CD14-positive monocyte (primary cell): ENCODE measurements around the gene PREX1. TPM values are rescaled to one million over a fixed set of nuclear protein-coding genes. Genes with fewer than 3 reads are reported as not detected.
A peak's percentile ranks its signal among the peaks of the same experiment; 100 is the strongest.

Source experiments
- DNase-seq, 3 donors: peaks; one replicate each; pipeline ENCODE4 v3.0.0-alpha.2; 2011 to 2022
- H2AFZ ChIP-seq: 2 replicates; pipeline ENCODE4 v1.6.0; 2012; ENCODE audit warnings: mild to moderate bottlenecking, low read depth, low read length, inconsistent platforms; ENCODE audit not compliant: insufficient read depth, poor library complexity, severe bottlenecking
- H3K27ac ChIP-seq, 2 donors: 1 replicate in 1 of 2; 2 replicates in 1 of 2; pipeline ENCODE4 v1.5.1; 2012 to 2013; ENCODE audit warnings: low read length in 2 of 2, control low read depth in 1 of 2, inconsistent platforms in 1 of 2, low read depth in 1 of 2, mild to moderate bottlenecking in 1 of 2
- H3K27me3 ChIP-seq, 2 donors: one replicate each; pipeline versions ENCODE4 v1.6.0 to v1.6.1; 2011 to 2013; ENCODE audit warnings: low read length in 2 of 2; ENCODE audit not compliant: control insufficient read depth in 2 of 2, insufficient read depth in 2 of 2
- H3K36me3 ChIP-seq, 2 donors: replicated peaks in 1 of 2; 1 replicate in 1 of 2; 2 replicates in 1 of 2; pipeline versions ENCODE4 v1.5.1 to v1.6.1; 2012 to 2013; ENCODE audit warnings: low read length in 2 of 2, control low read depth in 1 of 2, inconsistent platforms in 1 of 2, mild to moderate bottlenecking in 1 of 2; ENCODE audit not compliant: insufficient read depth in 2 of 2, control insufficient read depth in 1 of 2
- H3K4me1 ChIP-seq, 2 donors: 1 replicate in 1 of 2; 2 replicates in 1 of 2; pipeline versions ENCODE4 v1.5.1 to v1.6.1; 2012 to 2013; ENCODE audit warnings: low read length in 2 of 2, control low read depth in 1 of 2, inconsistent platforms in 1 of 2, mild to moderate bottlenecking in 1 of 2, moderate library complexity in 1 of 2; ENCODE audit not compliant: insufficient read depth in 2 of 2, control insufficient read depth in 1 of 2
- H3K4me2 ChIP-seq: replicated peaks from 2 replicates; pipeline ENCODE3; 2012; ENCODE audit warnings: low read length, moderate library complexity, mild to moderate bottlenecking; ENCODE audit not compliant: poor library complexity, severe bottlenecking; ENCODE audit errors: extremely low read depth
- H3K4me3 ChIP-seq, 3 experiments: fragments of 200-600 bp in 1 of 3; sonication (generic) in 1 of 3; replicated peaks in 1 of 3; 1 replicate in 2 of 3; 2 replicates in 1 of 3; pipeline ENCODE4 v1.5.1; 2011 to 2013; ENCODE audit warnings: low read length in 3 of 3, mild to moderate bottlenecking in 3 of 3, control low read depth in 2 of 3, low read depth in 2 of 3, inconsistent platforms in 1 of 3, moderate library complexity in 1 of 3
- H3K79me2 ChIP-seq: 2 replicates; pipeline ENCODE4 v1.6.0; 2012; ENCODE audit warnings: mild to moderate bottlenecking, control low read depth, inconsistent platforms, low read length, moderate library complexity; ENCODE audit not compliant: insufficient read depth
- H3K9ac ChIP-seq: 2 replicates; pipeline ENCODE4 v1.6.0; 2017; ENCODE audit warnings: low read length, mild to moderate bottlenecking; ENCODE audit not compliant: insufficient read depth, poor library complexity, severe bottlenecking
- H3K9me3 ChIP-seq, 2 donors: replicated peaks in 1 of 2; 1 replicate in 1 of 2; 2 replicates in 1 of 2; pipeline versions ENCODE4 v1.5.1 to v1.6.1; 2012 to 2013; ENCODE audit warnings: low read length in 2 of 2, control low read depth in 1 of 2; ENCODE audit not compliant: control insufficient read depth in 1 of 2, insufficient read depth in 1 of 2
- H4K20me1 ChIP-seq: 2 replicates; pipeline ENCODE4 v1.6.0; 2012; ENCODE audit warnings: mild to moderate bottlenecking, low read length, control low read depth, moderate library complexity; ENCODE audit not compliant: insufficient read depth
- H3K27ac Mint-ChIP-seq, 7 donors: one replicate each; pipeline ENCODE4 v1.8.0; 2020; ENCODE audit warnings: mild to moderate bottlenecking in 7 of 7, mixed read lengths in 7 of 7, moderate library complexity in 6 of 7, inconsistent platforms in 2 of 7
- H3K27me3 Mint-ChIP-seq, 3 donors: one replicate each; pipeline ENCODE4 v1.8.0; 2021 to 2022; ENCODE audit warnings: low read depth in 3 of 3, mild to moderate bottlenecking in 3 of 3, mixed read lengths in 3 of 3, moderate library complexity in 3 of 3, inconsistent platforms in 1 of 3
- H3K36me3 Mint-ChIP-seq, 2 donors: one replicate each; pipeline ENCODE4 v1.8.0; 2020; ENCODE audit warnings: mixed read lengths in 2 of 2, inconsistent platforms in 1 of 2, mild to moderate bottlenecking in 1 of 2
- H3K4me1 Mint-ChIP-seq: one replicate; pipeline ENCODE4 v1.8.0; 2020; ENCODE audit warnings: mild to moderate bottlenecking, mixed read lengths
- H3K4me3 Mint-ChIP-seq, 2 donors: one replicate each; pipeline ENCODE4 v1.8.0; 2020; ENCODE audit warnings: mild to moderate bottlenecking in 2 of 2, mixed read lengths in 2 of 2, moderate library complexity in 1 of 2
- H3K9me3 Mint-ChIP-seq, 7 donors: one replicate each; pipeline ENCODE4 v1.8.0; 2020 to 2022; ENCODE audit warnings: mixed read lengths in 7 of 7, mild to moderate bottlenecking in 6 of 7, moderate library complexity in 6 of 7, inconsistent platforms in 2 of 7
- CTCF ChIP-seq: fragments of 200-600 bp; IDR thresholded peaks from one replicate; pipeline ENCODE4 v1.8.0; 2022; ENCODE audit warnings: antibody characterized with exemption, mild to moderate bottlenecking
- WGBS: methylation state at CpG from one replicate; pipeline ENCODE4 v1.1.5; 2013; ENCODE audit warnings: missing lambda C conversion rate; ENCODE audit not compliant: insufficient coverage; 5-methylcytosine and 5-hydroxymethylcytosine counted together
- intact Hi-C, 2 donors: fragments of 100-400 bp; cut with micrococcal nuclease; formaldehyde crosslinking; loops; one replicate each; pipeline versions ENCODE4 v1.15.0 to v1.15.1; 2023
- polyA plus RNA-seq, 3 donors: library from polyadenylated mRNA; depleted of rRNA in 1 of 3; unstranded in 2 of 3; stranded (reverse) in 1 of 3; fragments of 300-500 nt in 2 of 3; fragments of >200 nt in 1 of 3; fragmentation: Illumina TruSeq in 2 of 3; gene quantifications; 1 replicate in 2 of 3; 2 replicates in 1 of 3; pipeline ENCODE4 v1.2.3, GENCODE V29; 2012 to 2021

Gene PREX1
- polyA plus RNA-seq, 3 donors: 24.3 to 114 (median 27.5) TPM

GRCh38 chr20:48658198-48658476 is 169.7 kb downstream of the PREX1 start:
- no peak overlapping the region for H3K4me3 ChIP-seq
- no peak overlapping the region for H3K9ac ChIP-seq
- peak overlapping the region in 4 of 7 donors; percentile 30 to 78 (median 56) for H3K27ac Mint-ChIP-seq
- no peaks in the 10 kb centered on the region for H3K4me1 ChIP-seq
- H3K36me3 Mint-ChIP-seq: peaks cover 93 to 96% of the 10 kb centered on the region in 2 donors
- peaks cover 0 to 2% (median 0%) of the 10 kb centered on the region in 3 donors for H3K27me3 Mint-ChIP-seq
- peaks cover 0 to 3% (median 0%) of the 10 kb centered on the region in 7 donors for H3K9me3 Mint-ChIP-seq
- no peak overlapping the region for H3K4me3 Mint-ChIP-seq
- DNase-seq: no peak
- H3K4me1 Mint-ChIP-seq: peaks cover 8% of the 10 kb centered on the region
- H3K9me3 ChIP-seq: no peaks in the 10 kb centered on the region
- H3K36me3 ChIP-seq: peaks cover 89 to 97% of the 10 kb centered on the region in 2 donors
- intact Hi-C loops: loop anchor here (2.0 to 10.0 kb wide), 2 partner anchors 167 to 247 kb away; partner anchors contain the start of gene PREX1 (in 1 of the 2)
- peaks cover 5% of the 10 kb centered on the region for H3K79me2 ChIP-seq
- H4K20me1 ChIP-seq: peaks cover 98% of the 10 kb centered on the region
- WGBS: 95% methylated on average over 9 of the region's 9 CpGs
- H3K27me3 ChIP-seq: no peaks in the 10 kb centered on the region
- TF ChIP-seq CTCF: no peak
- H3K27ac ChIP-seq: peak overlapping the region in 1 of 2 donors; percentile 17
- no peak overlapping the region for H3K4me2 ChIP-seq
- no peak overlapping the region for H2AFZ ChIP-seq

- H2AFZ ChIP-seq: no peak overlapping the region
- peaks cover 5% of the 10 kb centered on the region for H3K79me2 ChIP-seq
- no peak overlapping the region for H3K27ac ChIP-seq
- peaks cover 0 to 3% (median 0%) of the 10 kb centered on the region in 7 donors for H3K9me3 Mint-ChIP-seq
- peak; percentile 90 for TF ChIP-seq CTCF
- WGBS: 85% methylated on average over 20 of the region's 21 CpGs
- peak; percentile 57 to 69 (median 66) for DNase-seq
- H3K36me3 ChIP-seq: peaks cover 89 to 97% of the 10 kb centered on the region in 2 donors
- peaks cover 98% of the 10 kb centered on the region for H4K20me1 ChIP-seq
- H3K27me3 Mint-ChIP-seq: peaks cover 0 to 2% (median 0%) of the 10 kb centered on the region in 3 donors
- no peaks in the 10 kb centered on the region for H3K27me3 ChIP-seq
- H3K4me3 ChIP-seq: no peak overlapping the region
- no peak overlapping the region for H3K4me3 Mint-ChIP-seq
- H3K4me1 ChIP-seq: no peaks in the 10 kb centered on the region
- H3K4me1 Mint-ChIP-seq: peaks cover 8% of the 10 kb centered on the region
- H3K4me2 ChIP-seq: no peak overlapping the region
- peaks cover 93 to 96% of the 10 kb centered on the region in 2 donors for H3K36me3 Mint-ChIP-seq
- peak overlapping the region in 5 of 7 donors; percentile 30 to 69 (median 57) for H3K27ac Mint-ChIP-seq
- no peaks in the 10 kb centered on the region for H3K9me3 ChIP-seq
- H3K9ac ChIP-seq: no peak overlapping the region
- intact Hi-C loops: loop anchor here (2.0 to 10.0 kb wide), 2 partner anchors 167 to 247 kb away; partner anchors contain the start of gene PREX1 (in 1 of the 2)
These were observed 170.2 kb downstream of the PREX1 start for GRCh38 chr20:48657426-48658197.
